ENCODE data around the gene ANXA11.
"Not testable (repeated sequence)": the region's sequence is repeated elsewhere in the genome, so short reads cannot be mapped to it uniquely, and the experiment has no call there.

The ANXA11 gene

GRCh38 chr10:80144067-80144695 is 61.2 kb downstream of the ANXA11 start:
- DNase-seq: no peak

- DNase-seq: no peak
Measured at GRCh38 chr10:80141696-80142460, 63.5 kb downstream of the ANXA11 start.

- no peak for DNase-seq
Measured at GRCh38 chr10:80140251-80140650, 65.1 kb downstream of the ANXA11 start.

GRCh38 chr10:80139265-80139664 is 66.1 kb downstream of the ANXA11 start:
- DNase-seq: no peak

- no peak for DNase-seq
Measured at GRCh38 chr10:80137920-80138319, 67.4 kb downstream of the ANXA11 start.

- DNase-seq: no peak
Measured at GRCh38 chr10:80137031-80137862, 68.1 kb downstream of the ANXA11 start.

- DNase-seq: no peak
Measured at GRCh38 chr10:80136134-80136571, 69.2 kb downstream of the ANXA11 start.

GRCh38 chr10:80133687-80134086 is 71.7 kb downstream of the ANXA11 start:
- not testable (repeated sequence) for DNase-seq

GRCh38 chr10:80133206-80133605 is 72.1 kb downstream of the ANXA11 start:
- no peak for DNase-seq

- DNase-seq: no peak
Measured at GRCh38 chr10:80132299-80133139, 72.8 kb downstream of the ANXA11 start, which contains the start of gene PLAC9. Gene PLAC9 (plus strand): TSS chr10:80132730. CDS start chr10:80132763, 33 bp downstream.

- no peak for DNase-seq
Measured at GRCh38 chr10:80131499-80131901, 73.8 kb downstream of the ANXA11 start.

- DNase-seq: no peak
Measured at GRCh38 chr10:80126876-80127275, 78.5 kb downstream of the ANXA11 start.

GRCh38 chr10:80122746-80123145 is 82.6 kb downstream of the ANXA11 start:
- DNase-seq: no peak

GRCh38 chr10:80122110-80122710 is 83.1 kb downstream of the ANXA11 start:
- no peak for DNase-seq

GRCh38 chr10:80118669-80119068 is 86.7 kb downstream of the ANXA11 start:
- no peak for DNase-seq

GRCh38 chr10:80110986-80111385 is 94.4 kb downstream of the ANXA11 start:
- no peak for DNase-seq

GRCh38 chr10:80108576-80109239 is 96.6 kb downstream of the ANXA11 start:
- DNase-seq: no peak

- no peak for DNase-seq
Measured at GRCh38 chr10:80104066-80104926, 101.0 kb downstream of the ANXA11 start.
